GM21619 (cell line): ENCODE results near the gene CYBC1.
A peak's percentile ranks its signal among the peaks of the same experiment; 100 is the strongest.

Experiments
- ATAC-seq: cut with Tn5 transposase; IDR thresholded peaks from one replicate; pipeline ENCODE4 v1.9.1; 2021; ENCODE audit not compliant: unreplicated experiment

The CYBC1 gene

DNA sequence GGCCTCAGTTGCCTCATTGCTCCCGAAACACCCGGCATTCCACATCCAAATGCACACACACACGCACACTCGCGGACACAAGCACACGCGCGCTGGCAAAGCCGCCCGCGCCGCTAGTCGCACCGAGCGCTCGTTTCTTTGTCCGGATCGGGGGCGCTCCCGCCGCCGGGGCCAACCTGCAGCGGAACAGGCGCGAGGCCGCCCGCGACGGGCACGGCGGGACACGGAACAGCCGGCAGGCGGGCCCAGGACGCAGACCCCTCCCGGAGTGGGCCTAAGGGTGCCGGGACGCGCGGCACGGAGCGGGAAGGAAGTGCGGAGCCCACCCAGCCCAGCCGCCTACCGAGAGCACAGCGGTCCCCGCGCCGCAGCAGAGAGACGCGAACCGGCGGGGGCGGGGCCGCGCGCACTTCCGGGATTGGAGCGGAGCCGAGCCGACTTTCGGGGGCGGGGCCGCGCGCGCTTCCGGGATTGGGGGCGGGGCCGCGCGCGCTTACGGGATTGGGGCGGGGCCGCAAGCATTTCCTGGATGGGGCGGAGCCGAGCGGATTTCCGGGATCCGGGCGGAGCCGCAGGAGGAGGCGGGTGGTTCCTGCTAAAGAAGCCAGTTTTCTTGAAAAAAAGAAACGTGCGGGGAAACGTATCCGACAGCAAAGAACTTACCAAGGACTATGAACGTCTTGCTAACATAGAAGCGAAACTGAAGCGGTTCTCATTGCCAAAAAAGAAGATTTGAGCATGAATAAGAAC lies at the start of gene CYBC1:
TSS of gene CYBC1 (minus strand) at position 396 of the 750 bp plus-strand sequence. CDS start 1,498 bp downstream, outside the sequence.
- peak; percentile 59 for ATAC-seq

DNA sequence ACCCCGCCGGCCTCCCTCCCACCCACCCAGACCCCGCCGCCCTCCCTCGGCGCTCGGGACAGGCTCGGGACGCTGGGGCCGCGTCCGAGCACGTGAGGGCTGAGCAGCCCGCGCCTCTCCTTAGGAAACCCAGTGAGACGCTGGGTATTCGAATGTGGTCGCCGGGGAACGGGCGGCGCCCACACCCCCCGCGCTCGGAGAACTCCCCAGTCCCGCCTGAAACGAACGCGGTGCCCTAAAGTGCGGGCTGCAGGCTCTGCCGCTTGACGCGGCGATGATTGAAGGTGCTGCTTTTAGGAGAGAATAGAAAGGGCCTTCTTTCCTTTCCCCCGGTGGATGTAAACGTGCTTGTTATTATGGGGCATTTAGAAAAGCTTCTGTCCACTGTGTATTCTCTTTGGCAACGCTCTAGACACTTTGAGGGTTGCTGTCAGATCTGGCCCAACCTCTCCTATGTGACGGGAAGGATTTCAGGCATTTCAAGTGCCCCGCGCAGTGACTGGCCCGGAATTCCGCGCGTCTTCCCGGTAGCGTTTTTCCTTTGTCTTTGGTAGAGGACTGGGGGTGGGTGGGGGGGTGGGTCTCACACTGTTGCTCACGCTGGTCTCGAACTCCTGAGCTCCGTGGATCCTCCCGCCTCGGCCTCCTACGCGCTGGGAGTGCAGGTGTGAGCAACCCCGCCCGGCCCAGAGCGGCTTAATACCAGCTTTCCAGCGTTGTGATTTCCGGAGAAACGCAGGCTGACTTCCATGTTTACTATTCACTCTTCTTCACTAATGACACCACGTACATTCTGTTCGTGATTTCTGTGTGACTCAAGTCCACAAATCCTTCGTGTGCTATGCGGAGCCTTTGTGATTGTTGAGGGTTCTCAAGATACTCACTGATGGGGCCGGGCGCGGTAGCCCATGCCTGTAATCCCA lies 47.2 kb upstream of the CYBC1 start:
- no peak for ATAC-seq

DNA sequence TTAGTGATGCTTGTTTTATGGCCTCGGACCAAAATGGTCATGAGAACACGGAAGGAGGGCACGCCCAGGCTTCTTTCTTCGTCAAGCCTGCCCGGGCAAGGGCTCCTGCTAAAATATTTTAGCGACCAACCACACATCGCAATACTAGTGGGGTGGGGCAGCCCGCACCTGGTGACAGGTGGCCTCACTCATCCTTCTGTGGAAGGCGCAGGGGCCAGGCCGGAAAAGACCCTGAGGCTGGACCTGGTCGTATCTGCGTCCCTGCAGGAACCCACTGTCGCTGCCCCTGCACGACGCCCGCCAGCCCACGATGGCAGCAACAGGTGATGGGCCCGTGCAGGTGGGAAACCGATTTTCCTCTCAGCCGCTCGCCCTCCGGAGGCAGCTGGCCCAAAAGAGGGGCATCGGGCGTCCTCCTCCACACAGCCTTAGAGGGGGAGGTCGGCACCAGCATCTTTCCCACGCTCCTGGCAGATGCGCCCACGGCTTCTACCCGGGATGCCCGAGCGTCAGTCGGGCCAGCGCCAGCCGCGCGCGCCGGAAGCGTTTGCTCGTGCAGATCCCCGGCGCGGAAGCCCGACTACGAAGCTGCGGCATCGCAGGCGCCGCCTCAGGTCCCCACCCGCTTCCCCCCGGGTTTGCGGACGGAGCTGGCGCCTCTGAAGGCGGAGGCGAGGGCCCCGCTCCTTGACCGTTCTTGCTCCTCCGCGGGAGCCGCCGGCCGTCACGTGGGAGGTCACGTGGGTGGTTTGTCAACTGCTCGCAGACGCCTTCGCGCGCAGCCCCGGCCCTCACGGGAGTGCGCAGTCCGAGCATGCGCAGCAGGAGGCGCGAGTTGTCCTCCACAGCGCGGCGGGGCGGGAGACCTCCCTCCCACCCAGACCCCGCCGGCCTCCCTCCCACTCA lies 46.2 kb upstream of the CYBC1 start:
- ATAC-seq, result peak; percentile 56

DNA sequence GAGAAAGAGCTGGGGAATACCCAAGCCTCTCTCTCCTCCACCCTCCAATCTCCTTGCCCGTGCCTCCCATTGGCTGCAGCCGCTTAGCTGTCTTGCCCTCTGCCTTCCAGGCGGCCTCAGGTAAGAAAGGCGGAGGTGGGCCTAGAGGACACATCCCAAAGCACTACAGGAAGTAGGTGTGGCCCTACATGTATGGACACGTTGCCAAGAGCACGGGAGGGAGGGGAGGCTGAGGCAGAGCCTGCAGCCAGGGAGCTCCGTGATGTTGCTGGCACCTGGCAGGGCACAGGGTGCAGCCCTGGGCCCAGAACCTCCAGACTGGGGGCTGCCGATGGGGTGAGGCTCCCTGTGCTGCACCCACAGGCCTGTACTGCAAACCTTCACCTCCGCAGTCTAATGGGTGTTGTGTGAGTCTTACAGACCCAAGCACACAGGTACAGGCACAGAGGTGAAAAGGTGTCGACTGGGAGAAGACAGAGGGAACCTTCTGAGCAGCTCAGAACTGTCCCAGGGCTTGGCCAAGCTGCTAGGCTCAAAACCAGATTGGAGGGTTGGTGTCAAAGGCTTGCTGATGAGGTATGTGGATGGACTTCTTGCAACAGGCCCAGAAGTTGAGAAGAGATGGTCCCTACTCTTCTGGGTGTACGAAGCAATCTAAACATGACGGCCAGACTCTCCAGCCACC lies 45.4 kb upstream of the CYBC1 start:
- ATAC-seq, result no peak

DNA sequence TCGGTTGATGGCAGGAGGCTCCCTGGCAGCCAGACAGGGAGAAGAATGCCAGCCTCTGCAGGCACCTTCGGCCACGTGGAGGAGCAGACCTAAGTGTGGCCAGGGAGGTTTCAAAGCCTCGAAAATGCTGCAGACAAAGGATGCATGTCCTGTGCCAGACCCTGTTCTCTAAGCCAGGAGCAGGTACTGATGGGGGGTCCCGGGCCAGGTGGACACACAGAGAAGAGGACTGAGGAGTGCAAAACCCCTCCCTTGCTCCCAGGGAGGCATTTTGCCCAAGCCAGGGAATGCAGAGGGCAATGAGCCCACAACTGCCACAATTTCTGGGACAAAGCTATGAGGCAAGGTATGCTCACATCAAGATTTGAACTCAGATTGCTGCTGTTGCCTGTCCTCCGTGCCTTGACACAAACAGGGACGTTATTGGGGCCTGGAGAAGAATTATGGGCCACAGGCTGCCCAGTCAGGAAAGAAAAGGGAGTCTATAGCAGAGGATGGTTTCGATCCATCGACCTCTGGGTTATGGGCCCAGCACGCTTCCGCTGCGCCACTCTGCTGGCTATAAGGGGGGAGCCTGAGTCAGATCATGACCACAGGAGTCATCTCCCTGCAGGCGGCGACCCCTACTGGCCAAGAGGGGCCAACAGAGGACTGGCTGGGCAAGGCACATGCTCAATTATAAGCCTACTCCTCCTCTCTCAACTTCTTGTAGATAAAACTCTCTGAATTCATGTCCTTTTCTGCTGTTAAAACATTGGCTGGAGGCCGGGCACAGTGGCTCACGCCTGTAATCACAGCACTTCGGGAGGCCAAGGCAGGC lies 43.9 kb upstream of the CYBC1 start:
- peak; percentile 46 for ATAC-seq

DNA sequence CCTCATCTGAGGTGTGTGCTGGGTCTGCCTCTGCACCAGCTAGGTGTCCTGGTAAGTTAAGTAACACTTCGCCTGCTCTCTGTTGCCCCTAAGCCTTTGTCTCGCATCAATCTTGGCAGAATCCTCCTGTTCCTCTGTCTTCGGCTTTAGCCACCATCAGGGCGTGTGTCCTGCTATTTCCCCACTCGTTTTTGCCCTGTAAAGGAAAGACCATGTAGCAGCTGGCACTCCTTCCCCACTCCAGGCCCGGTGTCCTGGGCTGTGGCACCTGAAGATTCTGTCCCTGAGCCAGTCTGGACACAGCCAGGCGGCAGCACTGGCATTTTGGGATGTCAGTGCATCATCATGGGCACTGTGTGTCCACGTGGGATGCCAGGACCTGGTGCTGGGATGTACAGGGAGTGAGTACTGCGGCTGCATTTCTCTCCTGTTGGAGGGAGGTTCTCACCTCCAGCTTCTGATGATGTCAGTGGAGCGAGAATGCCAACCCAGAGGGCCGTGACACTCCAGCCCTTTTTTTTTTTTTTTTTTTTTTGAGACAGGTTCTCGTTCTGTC lies 42.8 kb upstream of the CYBC1 start:
- ATAC-seq, result no peak

DNA sequence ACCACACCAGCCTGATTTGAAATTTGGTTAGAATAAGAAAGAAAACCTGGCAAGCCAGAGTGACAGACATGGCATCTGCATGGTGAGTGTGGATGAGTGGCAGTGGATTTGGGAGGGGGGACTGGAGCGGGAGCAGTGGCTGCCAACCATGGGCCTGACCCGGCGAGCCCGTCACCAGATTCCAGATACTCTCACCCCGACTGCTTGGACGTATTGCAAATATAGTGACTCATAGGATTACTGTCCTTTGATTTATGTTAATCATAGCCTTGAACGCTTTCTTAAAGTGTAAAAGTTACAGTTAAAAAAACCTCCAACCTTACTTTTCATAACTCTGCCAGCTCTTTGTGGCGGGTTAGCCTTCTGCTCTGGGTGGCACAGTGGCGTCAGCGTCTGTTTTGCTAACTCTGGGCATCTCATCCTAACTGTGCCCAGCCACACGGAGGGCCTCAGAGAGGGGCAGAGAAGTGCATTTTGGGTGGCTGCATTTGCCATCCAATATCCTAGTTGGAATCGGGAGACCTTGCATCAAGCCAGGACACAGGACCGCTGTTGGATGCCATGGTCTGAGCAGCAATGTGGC lies 42.2 kb upstream of the CYBC1 start:
- ATAC-seq, result no peak

DNA sequence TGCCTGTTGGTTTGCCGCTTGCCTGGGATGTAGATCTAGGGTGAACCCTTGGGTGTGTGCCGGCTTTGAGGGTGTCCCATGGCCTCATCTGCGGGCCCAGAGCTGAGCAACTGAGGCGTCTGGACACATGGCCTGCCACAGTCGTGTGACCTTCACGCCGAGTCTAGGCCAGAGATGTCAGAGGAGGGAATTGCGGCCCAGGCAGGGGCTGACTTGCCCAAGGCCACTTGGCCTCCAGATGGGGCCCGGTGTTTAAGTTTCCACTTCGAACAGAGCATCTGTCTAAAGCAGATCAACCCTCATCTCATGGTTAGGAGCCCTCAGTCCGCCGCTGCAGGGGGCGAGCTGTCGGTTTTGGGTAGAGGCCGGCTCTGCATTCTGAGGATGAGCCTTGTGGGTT lies 41.0 kb upstream of the CYBC1 start:
- no peak for ATAC-seq

DNA sequence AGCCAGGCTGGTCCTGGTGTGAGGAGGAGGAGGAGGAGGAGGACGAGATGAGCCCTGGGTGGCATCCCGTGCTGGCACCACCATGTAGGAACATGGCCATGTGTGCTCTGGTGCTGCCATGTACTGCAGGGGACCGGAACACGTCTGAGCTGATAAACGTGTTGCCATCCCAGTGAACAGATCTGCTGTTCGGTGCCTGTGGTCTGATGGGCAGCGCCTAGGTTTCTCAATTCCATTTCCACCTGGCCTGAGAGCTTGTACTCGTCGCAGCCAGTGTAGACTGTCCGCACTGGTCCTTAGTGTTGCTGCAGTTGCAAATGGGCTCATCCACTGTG lies 40.6 kb upstream of the CYBC1 start:
- no peak for ATAC-seq

DNA sequence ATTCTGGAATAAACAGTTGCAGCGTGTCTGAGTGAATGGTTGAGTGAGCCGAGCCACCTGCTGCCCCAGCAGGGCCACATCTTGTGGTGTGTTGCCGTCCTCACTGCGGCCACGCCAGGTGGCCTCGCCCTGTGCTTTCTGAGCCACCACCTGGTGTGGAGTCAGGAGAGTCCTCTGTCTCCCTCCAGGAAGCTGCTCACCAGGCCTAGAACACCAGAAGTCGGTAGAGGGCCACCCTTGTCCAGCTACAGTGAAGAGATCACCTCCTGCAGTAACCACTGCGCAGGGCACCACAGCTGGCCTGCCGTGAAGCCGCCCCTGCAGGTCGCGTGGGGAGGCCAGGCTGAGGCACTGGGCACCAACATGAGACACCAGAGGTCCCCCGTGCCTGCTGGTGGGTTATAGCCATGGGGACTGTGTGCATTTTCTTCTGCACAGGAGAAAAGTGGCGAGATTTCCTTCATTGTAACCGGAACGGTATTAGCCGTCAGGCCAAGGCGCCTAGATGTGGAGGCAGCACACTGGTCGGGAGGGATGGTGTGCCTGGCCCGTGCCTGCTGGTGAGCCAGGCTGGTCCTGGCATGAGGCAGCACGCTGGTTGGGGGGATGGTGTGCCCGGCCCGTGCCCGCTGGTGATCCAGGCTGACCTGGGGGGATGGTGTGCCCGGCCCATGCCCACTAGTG lies 40.1 kb upstream of the CYBC1 start:
- no peak for ATAC-seq

DNA sequence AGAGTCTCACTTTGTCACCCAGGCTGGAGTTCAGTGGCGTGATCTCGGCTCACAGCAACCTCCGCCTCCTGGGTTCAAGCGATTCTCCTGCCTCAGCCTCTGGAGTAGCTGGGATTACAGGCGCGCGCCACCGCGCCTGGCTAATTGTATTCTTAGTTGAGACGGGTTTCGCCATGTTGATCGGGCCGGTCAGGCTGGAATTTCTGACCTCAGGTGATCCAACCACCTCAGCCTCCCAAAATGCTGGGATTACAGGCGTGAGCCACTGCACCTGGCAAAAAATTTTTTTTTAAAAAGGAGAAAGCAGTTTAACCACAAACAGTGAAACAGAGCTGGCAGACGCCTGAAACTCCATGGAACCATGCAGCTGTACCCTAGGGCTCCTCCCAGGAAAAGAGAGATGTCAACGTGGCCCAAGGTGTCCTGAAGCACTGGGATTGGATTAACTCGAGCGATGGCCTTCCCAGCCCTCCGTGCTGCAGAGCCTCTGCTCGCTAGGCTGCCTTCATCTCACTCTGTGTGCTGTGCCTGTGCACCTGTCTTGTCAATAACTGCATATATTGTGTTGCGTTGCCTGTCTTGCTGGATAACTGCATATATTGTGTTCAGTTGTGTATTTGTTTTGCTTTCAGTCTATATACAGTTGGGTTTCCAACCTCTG lies 39.4 kb upstream of the CYBC1 start:
- no peak for ATAC-seq

DNA sequence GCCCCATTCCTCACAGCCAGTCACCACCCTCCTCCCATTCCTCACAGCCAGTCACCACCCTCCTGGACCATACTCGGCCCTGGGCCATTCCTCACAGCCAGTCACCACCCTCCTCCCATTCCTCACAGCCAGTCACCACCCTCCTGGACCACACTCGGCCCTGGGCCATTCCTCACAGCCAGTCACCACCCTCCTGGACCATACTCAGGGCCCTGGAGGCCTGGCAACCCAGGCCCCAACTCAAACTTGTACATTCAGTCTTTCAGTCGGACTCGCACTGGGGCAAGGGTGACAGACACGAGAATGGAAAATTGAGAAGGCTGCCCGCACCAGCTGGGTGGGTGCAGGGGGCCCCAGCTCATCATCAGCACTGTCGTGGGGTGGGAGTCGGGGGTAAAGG lies 38.6 kb upstream of the CYBC1 start:
- no peak for ATAC-seq

DNA sequence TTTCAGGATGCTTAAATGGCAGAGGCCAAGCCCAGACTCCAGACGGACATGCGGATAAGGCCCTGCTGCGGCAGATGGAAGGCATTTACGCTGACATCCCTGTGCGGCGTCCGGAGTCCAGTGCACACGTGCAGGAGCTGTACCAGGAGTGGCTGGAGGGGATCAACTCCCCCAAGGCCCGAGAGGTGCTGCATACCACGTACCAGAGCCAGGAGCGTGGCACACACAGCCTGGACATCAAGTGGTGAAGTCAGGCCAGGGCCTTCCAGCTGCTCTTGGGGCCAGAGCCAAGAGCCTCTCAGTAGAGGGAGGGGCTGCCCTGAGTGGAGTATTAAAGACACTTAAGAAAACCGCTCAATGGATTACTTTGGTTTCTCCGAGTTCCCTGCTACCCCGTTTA lies 37.4 kb upstream of the CYBC1 start:
- no peak for ATAC-seq

DNA sequence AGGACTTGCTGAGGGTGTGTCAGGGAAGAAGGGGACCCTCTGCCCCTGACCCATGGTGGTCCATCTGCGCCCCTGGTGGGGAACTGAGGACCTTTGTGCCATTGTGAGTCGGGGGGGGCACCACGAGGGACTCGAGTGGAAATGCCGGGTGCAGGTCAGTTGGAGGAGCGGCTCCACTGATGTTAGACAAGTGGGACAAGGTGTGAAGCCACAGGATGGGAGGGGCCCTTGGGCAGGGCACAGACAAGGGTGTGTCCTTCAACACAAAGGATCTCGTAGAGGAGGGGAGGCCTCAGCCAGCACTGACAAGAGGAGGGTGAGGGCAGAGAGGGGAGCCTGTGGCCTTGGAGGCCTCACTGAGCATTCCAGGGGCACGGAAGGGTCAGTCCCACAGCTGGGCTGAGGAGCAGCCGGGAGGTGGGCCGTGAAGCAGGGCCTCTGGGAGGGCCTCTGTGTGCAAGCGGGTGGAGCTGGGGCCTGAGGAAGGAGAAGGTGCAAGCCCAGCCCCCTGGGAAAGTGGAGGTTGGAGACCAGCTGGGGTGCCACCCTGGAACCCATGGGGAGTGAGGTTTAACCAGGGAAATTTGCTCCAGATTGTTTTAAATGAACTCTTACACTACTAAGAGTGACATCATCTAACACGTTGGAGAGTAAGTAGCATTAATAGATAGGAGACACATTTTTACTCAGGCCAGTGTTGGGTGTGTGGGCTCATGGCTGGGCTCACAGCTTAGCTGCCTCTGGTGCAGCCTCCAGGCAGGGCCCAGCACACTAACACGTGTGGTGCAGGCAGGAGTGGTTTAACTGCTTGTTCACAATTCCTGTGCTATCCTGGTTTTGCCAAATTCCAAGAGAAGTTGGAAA lies 35.9 kb upstream of the CYBC1 start:
- ATAC-seq, result no peak

DNA sequence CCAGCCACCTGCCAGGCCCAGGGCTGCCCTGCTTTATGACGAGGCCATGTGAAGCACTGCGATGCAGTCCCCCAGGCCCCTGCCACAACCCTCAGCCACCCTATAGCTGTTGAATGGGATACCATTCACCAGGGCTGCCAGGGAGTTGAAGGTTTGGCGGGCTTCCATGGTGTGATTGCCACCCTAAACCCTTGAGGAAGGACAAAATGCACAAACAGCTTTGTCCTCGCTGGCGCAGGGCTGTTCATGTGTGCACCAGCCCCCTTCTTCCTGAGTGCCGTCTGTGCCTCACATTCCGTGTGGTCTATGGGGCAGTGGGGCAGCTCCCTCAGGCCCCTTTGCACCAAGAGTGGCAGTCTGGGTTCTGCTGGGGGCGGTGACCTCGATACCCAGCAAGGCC lies 33.3 kb upstream of the CYBC1 start:
- ATAC-seq, result no peak

DNA sequence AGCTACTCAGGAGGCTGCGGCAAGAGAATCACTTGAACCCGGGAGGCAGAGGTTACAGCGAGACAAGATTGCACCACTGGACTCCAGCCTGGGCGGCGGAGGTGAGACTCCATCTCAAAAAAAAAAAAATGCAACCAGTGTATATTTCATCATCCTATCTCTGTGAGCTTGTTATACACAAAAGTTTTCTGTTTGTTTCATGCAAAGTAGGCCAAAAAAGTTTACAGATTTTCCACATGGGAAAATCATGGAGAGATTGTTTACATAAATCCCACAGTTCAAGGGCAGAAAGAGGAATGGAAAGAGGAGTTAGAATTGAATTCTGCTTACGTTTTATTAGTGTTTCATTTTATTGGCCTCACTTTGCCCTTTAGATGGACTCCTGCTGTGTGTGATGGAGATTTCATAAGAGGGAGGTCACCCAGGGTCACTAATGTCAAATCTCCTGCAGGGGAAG lies 32.7 kb upstream of the CYBC1 start:
- ATAC-seq, result no peak

DNA sequence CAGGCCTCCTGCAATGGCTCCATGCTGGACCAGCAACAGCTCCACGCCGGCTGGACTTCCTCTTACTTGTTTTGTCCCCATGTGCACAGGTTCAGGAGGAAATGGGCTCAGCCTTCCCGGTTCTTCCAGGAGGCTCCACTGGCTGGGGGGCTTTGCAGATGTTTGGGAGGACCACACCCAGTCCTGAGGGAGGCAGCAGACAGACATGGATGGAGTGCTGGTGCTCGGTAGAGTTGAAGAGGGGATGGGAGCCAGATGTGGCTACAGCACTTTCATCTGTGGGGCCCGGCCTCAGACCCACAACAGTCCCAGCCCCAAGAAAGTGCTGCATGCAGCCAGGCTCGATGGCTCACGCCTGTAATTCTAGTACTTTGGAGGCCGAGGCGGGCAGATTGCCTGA lies 29.8 kb upstream of the CYBC1 start:
- no peak for ATAC-seq
